IMR-90 (cell line): Measurements from ENCODE around the gene CARMIL1. TPM values are rescaled to one million over a fixed set of nuclear protein-coding genes. Genes with fewer than 3 reads are reported as not detected.

Experiments
- ATAC-seq: fragments of 200-7000 bp; cut with Tn5 transposase; 2 replicates; pipeline ENCODE4 v1.9.1; 2020; ENCODE audit warnings: low read depth, mild to moderate bottlenecking, moderate library complexity
- BruUV-seq: library from RNA; stranded (reverse); fragments of 400-500 nt; replicated peaks from 2 replicates; lab custom pipeline; 2021; lab: Mats Ljungman, UMichigan
- CTCF ChIA-PET: fragments of 300-600 bp; formaldehyde crosslinking; extraction: SDS; loops from one replicate; lab custom pipeline; 2021; ENCODE audit warnings: antibody characterized with exemption; lab: Yijun Ruan, JAX
- POLR2A ChIA-PET: fragments of 300-600 bp; sonication (Branson Sonifier 250); formaldehyde crosslinking; loops from one replicate; lab custom pipeline; 2022; ENCODE audit warnings: antibody characterized with exemption; ENCODE audit not compliant: unreplicated experiment; lab: Charles Lee
- DNase-seq: peaks from one replicate; pipeline ENCODE4 v3.0.0; 2013
- H2AFZ ChIP-seq: replicated peaks from 2 replicates; pipeline ENCODE3; 2013; ENCODE audit warnings: low read length, mild to moderate bottlenecking; ENCODE audit not compliant: poor library complexity
- H2AK5ac ChIP-seq: 2 replicates; pipeline ENCODE4 v1.6.1; 2013; ENCODE audit warnings: low read depth, low read length, inconsistent platforms
- H2AK9ac ChIP-seq: replicated peaks from 2 replicates; pipeline ENCODE3; 2013; ENCODE audit warnings: mild to moderate bottlenecking, low read depth, low read length, moderate library complexity; ENCODE audit not compliant: poor library complexity
- H2BK120ac ChIP-seq: 2 replicates; pipeline ENCODE4 v1.6.1; 2013; ENCODE audit warnings: low read depth, low read length, inconsistent platforms
- H2BK15ac ChIP-seq: 3 replicates; pipeline ENCODE4 v1.6.1; 2013; ENCODE audit warnings: low read depth, low read length, inconsistent platforms
- H2BK20ac ChIP-seq: 2 replicates; pipeline ENCODE4 v1.6.1; 2013; ENCODE audit warnings: low read depth, mild to moderate bottlenecking, inconsistent platforms, low read length, moderate library complexity
- H2BK5ac ChIP-seq: 2 replicates; pipeline ENCODE4 v1.6.1; 2013; ENCODE audit warnings: mild to moderate bottlenecking, low read depth, low read length, inconsistent platforms; ENCODE audit not compliant: poor library complexity, severe bottlenecking
- H3K14ac ChIP-seq: replicated peaks from 2 replicates; pipeline ENCODE4 v1.6.1; 2013; ENCODE audit warnings: low read depth, low read length, inconsistent platforms
- H3K18ac ChIP-seq: 2 replicates; pipeline ENCODE4 v1.6.1; 2013; ENCODE audit warnings: low read depth, low read length, control low read depth
- H3K23ac ChIP-seq: 2 replicates; pipeline ENCODE4 v1.6.1; 2013; ENCODE audit warnings: low read depth, low read length, inconsistent platforms
- H3K27ac ChIP-seq: 2 replicates; pipeline ENCODE4 v1.5.1; 2013; ENCODE audit warnings: mild to moderate bottlenecking, control low read depth, low read length; ENCODE audit not compliant: insufficient read depth
- H3K27me3 ChIP-seq: 2 replicates; pipeline ENCODE4 v1.6.1; 2013; ENCODE audit warnings: low read length; ENCODE audit not compliant: control insufficient read depth, insufficient read depth
- H3K36me3 ChIP-seq: 2 replicates; pipeline ENCODE4 v1.6.1; 2013; ENCODE audit warnings: low read length, mixed read lengths; ENCODE audit not compliant: control insufficient read depth, insufficient read depth
- H3K4ac ChIP-seq: 2 replicates; pipeline ENCODE4 v1.6.1; 2013; ENCODE audit warnings: low read depth, low read length, inconsistent platforms
- H3K4me1 ChIP-seq: 2 replicates; pipeline ENCODE4 v1.6.1; 2013; ENCODE audit warnings: low read length, mixed read lengths; ENCODE audit not compliant: control insufficient read depth, insufficient read depth
- H3K4me2 ChIP-seq: 2 replicates; pipeline ENCODE4 v1.6.1; 2013; ENCODE audit warnings: low read depth, mild to moderate bottlenecking, control low read depth, low read length, moderate library complexity
- H3K4me3 ChIP-seq: 2 replicates; pipeline ENCODE4 v1.5.1; 2013; ENCODE audit warnings: low read depth, mild to moderate bottlenecking, control low read depth, low read length, moderate library complexity; ENCODE audit not compliant: insufficient read depth
- H3K56ac ChIP-seq: 2 replicates; pipeline ENCODE4 v1.6.1; 2013; ENCODE audit warnings: low read length, inconsistent platforms; ENCODE audit not compliant: insufficient read depth; ENCODE audit errors: extremely low read depth
- H3K79me1 ChIP-seq, 2 experiments: 2 replicates each; pipeline ENCODE4 v1.6.1; 2013; ENCODE audit warnings: low read length in 2 of 2, inconsistent platforms in 1 of 2, low read depth in 1 of 2
- H3K9ac ChIP-seq: 2 replicates; pipeline ENCODE4 v1.6.1; 2013; ENCODE audit warnings: low read depth, low read length, control low read depth
- H3K9me1 ChIP-seq: 2 replicates; pipeline ENCODE4 v1.6.1; 2013; ENCODE audit warnings: low read length, inconsistent platforms; ENCODE audit not compliant: insufficient read depth
- H3K9me3 ChIP-seq: 2 replicates; pipeline ENCODE4 v1.6.1; 2013; ENCODE audit warnings: low read length; ENCODE audit not compliant: control insufficient read depth, insufficient read depth
- H4K20me1 ChIP-seq: 2 replicates; pipeline ENCODE4 v1.6.1; 2013; ENCODE audit warnings: low read length, inconsistent platforms; ENCODE audit not compliant: insufficient read depth
- H4K5ac ChIP-seq: 2 replicates; pipeline ENCODE4 v1.6.1; 2013; ENCODE audit warnings: mild to moderate bottlenecking, low read depth, low read length, control low read depth
- H4K8ac ChIP-seq, 2 experiments: 2 replicates each; pipeline ENCODE4 v1.6.1; 2013; ENCODE audit warnings: low read depth in 2 of 2, low read length in 2 of 2, control low read depth in 1 of 2, inconsistent platforms in 1 of 2
- H4K91ac ChIP-seq: 2 replicates; pipeline ENCODE4 v1.6.1; 2013; ENCODE audit warnings: low read depth, low read length, inconsistent platforms; ENCODE audit not compliant: insufficient read depth
- CHD1 ChIP-seq: IDR thresholded peaks from 2 replicates; pipeline ENCODE4 v1.6.1; 2012; ENCODE audit warnings: low read depth, low read length, improper control_type of control experiment
- FOS ChIP-seq: fragments of 150-350 bp; IDR thresholded peaks from 2 replicates; pipeline ENCODE4 v1.6.1; 2016; ENCODE audit warnings: low read depth, low read length
- MAFK ChIP-seq: IDR thresholded peaks from 2 replicates; pipeline ENCODE4 v1.6.1; 2012; ENCODE audit warnings: low read depth, low read length, improper control_type of control experiment
- NFE2L2 ChIP-seq: fragments of 150-350 bp; IDR thresholded peaks from 2 replicates; pipeline ENCODE4 v1.6.1; 2016; ENCODE audit warnings: low read depth, mild to moderate bottlenecking, low read length
- POLR2A ChIP-seq: IDR thresholded peaks from 2 replicates; pipeline ENCODE4 v1.6.1; 2012; ENCODE audit warnings: mild to moderate bottlenecking, low read depth, low read length
- RCOR1 ChIP-seq: IDR thresholded peaks from 2 replicates; pipeline ENCODE4 v1.6.1; 2012; ENCODE audit warnings: mild to moderate bottlenecking, low read length, improper control_type of control experiment; ENCODE audit not compliant: insufficient replicate concordance
- RFX5 ChIP-seq: IDR thresholded peaks from 2 replicates; pipeline ENCODE4 v1.8.0; 2012; ENCODE audit warnings: low read depth, mild to moderate bottlenecking, low read length, moderate library complexity
- SMC3 ChIP-seq: fragments of 150-350 bp; IDR thresholded peaks from 2 replicates; pipeline ENCODE4 v1.6.1; 2016; ENCODE audit warnings: low read depth, mild to moderate bottlenecking, antibody characterized with exemption, low read length, moderate library complexity
- WGBS, 2 experiments: methylation state at CpG; one replicate each; pipeline versions ENCODE4 v1.1.5 to v1.1.7; 2013; ENCODE audit warnings: missing lambda C conversion rate in 2 of 2; ENCODE audit not compliant: insufficient read length in 1 of 2; ENCODE audit errors: extremely low coverage in 2 of 2; 5-methylcytosine and 5-hydroxymethylcytosine counted together
- dilution Hi-C: fragments of 300-500 bp; cut with HindIII; formaldehyde crosslinking; loops from one replicate; pipeline ENCODE4 v1.14.3; 2018; ENCODE audit warnings: low sequenced_read_pairs; ENCODE audit not compliant: unreplicated experiment
- in situ Hi-C: fragments of 300-500 bp; cut with MboI; formaldehyde crosslinking; loops from 3 replicates; pipeline ENCODE4 v1.14.3; 2019; ENCODE audit warnings: low sequenced_read_pairs, inconsistent platforms, mixed read lengths
- intact Hi-C: fragments of 100-400 bp; cut with micrococcal nuclease; formaldehyde crosslinking; loops from 2 replicates; pipeline ENCODE4 v1.10.0; 2022
- polyA plus RNA-seq, 3 experiments: library from polyadenylated mRNA; depleted of rRNA; stranded (reverse); fragments of >200 nt; gene quantifications; 2 replicates each; pipeline ENCODE4 v1.2.3, GENCODE V29; 2012; ENCODE audit warnings: low replicate concordance in 1 of 3
- total RNA-seq: library from RNA; depleted of rRNA; stranded (reverse); fragments of >200 nt; gene quantifications from 2 replicates; pipeline ENCODE4 v1.2.3, GENCODE V29; 2012
- TF ChIP-seq, protein P1 (sequence below): conservative IDR thresholded peaks from 2 replicates; pipeline ENCODE4 v1.5.1; 2012; ENCODE audit warnings: mild to moderate bottlenecking, low read depth, low read length, improper control_type of control experiment
- TF ChIP-seq, protein P2 (sequence below): fragments of 150-350 bp; IDR thresholded peaks from 2 replicates; pipeline ENCODE4 v1.6.1; 2017; ENCODE audit warnings: mild to moderate bottlenecking, antibody characterized with exemption, low read length, low read depth

The CARMIL1 gene
- total and polyA plus RNA-seq, 2 of the 4 experiments (the other 2 are of a cell fraction) = 1.3 to 2.9 TPM

DNA sequence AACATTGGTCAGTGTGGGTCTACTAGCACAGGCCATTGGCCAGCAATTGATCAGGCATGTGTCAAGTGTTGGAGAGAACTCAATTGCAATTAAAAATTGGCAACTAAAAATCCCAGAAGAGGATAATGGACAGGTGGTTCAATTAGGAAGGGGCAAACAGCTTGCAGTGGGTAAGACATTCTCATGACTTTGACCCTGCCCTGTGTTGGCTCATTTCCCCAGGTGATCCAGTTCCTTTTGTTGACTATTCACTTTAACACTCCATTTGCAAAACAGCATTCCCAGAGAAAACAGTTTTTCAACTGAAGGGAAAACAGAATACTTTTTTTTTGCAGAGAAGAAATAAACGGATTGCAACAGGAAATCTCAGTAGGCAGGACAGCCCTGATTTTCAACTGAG is 343.9 kb downstream of the CARMIL1 start:
- no peaks in the 10 kb centered on the region for H3K9me3 ChIP-seq

More for the DNA sequence above, 343.9 kb downstream of the CARMIL1 start:
- Histone ChIP-seq H3K18ac (no peak overlapping the region), H3K4me1 (no peaks in the 10 kb centered on the region), H3K23ac (no peak overlapping the region), H4K91ac (no peak overlapping the region), H4K20me1 (no peaks in the 10 kb centered on the region), H3K36me3 (no peaks in the 10 kb centered on the region), H3K4me3 (no peak overlapping the region), H3K9ac (no peak overlapping the region), H3K4ac (no peak overlapping the region), H3K27ac (no peak overlapping the region), H4K5ac (no peak overlapping the region), H3K9me1 (no peaks in the 10 kb centered on the region), H2AFZ (no peak overlapping the region), H4K8ac (no peak overlapping the region), H3K79me1 (no peaks in the 10 kb centered on the region), H2AK5ac (no peak overlapping the region), H3K14ac (no peak overlapping the region), H3K4me2 (no peak overlapping the region), H2BK15ac (no peak overlapping the region), H3K27me3 (no peaks in the 10 kb centered on the region), H2AK9ac (no peak overlapping the region), H3K56ac (no peak overlapping the region), H2BK5ac (no peak overlapping the region), H2BK20ac (no peak overlapping the region), H2BK120ac (no peak overlapping the region)
- CTCF ChIA-PET = no interaction called here
- intact Hi-C loops (no loop called here), in situ Hi-C loops (loop anchor here (25.0 kb wide), 1 partner anchor 1036 kb away; no protein-coding TSS in a partner anchor), dilution Hi-C loops (no loop called here)
- BruUV-seq = no TSS peak
- DNase-seq = no peak
- POLR2A ChIA-PET = no interaction called here
- TF ChIP-seq FOS = no peak
- no peak for TF ChIP-seq CHD1
- no peak for TF ChIP-seq RCOR1
- no peak for TF ChIP-seq NFE2L2
- TF ChIP-seq, protein P1, sequence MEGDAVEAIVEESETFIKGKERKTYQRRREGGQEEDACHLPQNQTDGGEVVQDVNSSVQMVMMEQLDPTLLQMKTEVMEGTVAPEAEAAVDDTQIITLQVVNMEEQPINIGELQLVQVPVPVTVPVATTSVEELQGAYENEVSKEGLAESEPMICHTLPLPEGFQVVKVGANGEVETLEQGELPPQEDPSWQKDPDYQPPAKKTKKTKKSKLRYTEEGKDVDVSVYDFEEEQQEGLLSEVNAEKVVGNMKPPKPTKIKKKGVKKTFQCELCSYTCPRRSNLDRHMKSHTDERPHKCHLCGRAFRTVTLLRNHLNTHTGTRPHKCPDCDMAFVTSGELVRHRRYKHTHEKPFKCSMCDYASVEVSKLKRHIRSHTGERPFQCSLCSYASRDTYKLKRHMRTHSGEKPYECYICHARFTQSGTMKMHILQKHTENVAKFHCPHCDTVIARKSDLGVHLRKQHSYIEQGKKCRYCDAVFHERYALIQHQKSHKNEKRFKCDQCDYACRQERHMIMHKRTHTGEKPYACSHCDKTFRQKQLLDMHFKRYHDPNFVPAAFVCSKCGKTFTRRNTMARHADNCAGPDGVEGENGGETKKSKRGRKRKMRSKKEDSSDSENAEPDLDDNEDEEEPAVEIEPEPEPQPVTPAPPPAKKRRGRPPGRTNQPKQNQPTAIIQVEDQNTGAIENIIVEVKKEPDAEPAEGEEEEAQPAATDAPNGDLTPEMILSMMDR = no peak
- TF ChIP-seq POLR2A = no peak
- no peak for TF ChIP-seq RFX5
- no peak for TF ChIP-seq MAFK
- TF ChIP-seq, protein P2, sequence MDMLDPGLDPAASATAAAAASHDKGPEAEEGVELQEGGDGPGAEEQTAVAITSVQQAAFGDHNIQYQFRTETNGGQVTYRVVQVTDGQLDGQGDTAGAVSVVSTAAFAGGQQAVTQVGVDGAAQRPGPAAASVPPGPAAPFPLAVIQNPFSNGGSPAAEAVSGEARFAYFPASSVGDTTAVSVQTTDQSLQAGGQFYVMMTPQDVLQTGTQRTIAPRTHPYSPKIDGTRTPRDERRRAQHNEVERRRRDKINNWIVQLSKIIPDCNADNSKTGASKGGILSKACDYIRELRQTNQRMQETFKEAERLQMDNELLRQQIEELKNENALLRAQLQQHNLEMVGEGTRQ = no peak
- TF ChIP-seq SMC3 = no peak
- no peak for ATAC-seq
- WGBS, 2 experiments = no CpG with 5 or more reads among the region's 1 CpG
